ENCODE measurements around the gene C15orf39.

C15orf39 gene

DNA sequence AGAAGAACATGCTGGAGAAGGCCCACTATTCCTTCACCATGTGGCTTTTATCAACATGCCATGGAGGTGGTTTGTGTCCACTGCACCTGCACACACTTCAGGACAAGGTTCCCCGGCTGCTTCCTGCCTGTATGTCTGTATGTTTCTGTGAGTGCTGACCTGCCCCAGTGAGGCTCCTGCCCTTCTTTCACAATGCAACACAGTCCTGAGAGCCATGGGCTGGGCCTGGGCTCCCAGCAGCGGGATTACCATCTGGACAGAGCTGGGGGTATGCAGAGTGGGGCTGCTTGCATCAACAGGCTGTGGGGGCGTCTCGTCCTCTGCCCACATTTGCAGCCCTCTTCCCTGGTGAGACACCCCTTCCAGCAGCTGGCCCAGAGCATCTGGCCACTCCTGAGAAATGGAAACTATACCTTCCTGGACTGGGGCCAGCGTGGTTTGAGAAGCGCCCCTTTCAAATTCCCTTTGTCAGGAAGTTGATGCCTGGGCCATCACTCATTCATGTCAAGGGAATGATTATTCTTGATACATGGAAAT is 29.3 kb upstream of the C15orf39 start:
- no peak for DNase-seq

DNA sequence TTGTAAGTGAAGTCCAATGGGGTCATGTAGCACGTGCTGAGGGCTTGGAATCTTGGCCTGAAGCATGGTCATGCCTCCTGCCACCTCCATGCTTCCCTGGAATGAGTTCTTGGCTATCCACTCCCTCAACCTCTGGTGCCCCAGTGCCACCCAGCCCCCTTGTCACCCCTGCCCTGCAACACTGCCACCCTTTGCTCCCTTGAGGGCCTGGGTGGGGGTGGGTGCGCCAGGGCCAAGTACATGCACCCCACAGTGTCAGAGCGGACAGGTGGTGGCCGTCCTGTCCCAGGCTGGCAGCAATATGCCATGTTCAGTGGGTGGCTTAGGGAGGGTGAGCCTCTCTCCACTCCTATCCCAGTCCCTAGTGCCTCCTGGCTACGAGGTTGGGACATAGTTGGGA is 27.6 kb upstream of the C15orf39 start:
- no peak for DNase-seq

DNA sequence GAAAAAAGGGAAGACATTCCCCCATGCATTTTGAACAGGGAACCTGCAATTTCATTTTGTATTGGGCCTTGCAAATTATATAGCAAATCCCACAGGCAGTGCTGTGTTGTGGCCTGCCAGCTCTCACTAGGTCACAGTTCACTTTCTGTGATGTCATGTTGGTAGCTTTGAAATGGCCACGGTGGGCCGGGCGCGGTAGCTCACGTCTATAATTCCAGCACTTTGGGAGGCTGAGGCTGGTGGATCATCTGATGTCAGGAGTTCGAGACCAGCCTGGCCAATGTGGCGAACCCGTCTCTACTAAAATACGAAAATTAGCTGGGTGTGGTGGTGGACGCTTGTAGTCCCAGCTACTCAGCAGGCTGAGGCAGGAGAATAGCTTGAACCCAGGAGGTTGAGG is 27.0 kb upstream of the C15orf39 start:
- no peak for DNase-seq

DNA sequence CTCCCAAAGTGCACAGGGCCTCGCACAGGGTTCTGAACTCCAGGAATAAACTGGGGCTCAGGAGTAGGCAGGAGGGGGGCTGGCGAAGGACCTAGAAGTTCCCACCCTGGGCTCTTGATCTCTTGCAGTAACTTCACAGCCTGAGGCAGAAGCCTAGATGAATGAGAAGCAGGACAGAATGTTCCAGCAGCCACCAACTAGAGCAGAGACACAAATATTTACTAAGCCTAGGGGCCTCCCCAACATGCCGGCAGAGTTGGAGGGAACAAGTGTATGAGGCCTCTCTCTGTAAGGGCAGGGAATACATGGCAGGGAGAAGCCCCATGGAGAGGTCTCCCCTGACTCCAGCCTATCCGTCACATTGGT is 25.3 kb upstream of the C15orf39 start:
- DNase-seq = no peak

DNA sequence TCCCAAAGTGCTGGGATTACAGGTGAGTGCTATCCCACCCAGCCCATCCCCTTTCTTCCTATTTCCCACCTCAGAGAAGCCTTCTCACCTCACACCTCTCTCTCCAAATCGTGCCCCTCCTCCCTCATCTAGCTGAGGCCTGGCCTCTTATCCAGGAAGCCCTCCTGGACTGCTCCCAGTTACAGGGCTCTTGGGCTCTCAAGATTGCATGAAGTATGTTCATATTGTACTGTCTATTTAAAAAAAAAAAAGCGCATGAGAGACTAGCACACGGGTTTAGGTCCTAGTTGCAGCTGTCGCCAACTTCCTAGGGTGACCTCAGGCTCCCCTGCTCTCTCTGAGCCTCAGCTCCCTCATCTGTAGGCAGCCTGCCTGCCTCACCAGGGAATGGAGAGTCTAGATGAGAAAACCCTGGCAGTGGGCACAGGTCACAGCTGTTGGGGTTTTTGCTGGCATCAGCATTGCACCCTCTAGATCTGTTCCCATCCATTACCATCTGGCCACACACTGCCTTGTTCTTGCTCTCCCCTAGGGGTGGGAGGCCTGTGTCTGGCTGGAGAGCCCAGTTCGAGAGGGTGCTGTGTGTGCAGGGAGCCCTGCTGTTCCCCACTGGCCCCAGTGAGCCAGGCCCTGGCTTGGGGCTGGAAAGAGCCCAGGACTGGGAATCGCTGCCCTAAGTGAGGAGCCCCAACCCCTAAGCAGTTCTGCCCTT is 24.2 kb upstream of the C15orf39 start:
- DNase-seq = no peak

DNA sequence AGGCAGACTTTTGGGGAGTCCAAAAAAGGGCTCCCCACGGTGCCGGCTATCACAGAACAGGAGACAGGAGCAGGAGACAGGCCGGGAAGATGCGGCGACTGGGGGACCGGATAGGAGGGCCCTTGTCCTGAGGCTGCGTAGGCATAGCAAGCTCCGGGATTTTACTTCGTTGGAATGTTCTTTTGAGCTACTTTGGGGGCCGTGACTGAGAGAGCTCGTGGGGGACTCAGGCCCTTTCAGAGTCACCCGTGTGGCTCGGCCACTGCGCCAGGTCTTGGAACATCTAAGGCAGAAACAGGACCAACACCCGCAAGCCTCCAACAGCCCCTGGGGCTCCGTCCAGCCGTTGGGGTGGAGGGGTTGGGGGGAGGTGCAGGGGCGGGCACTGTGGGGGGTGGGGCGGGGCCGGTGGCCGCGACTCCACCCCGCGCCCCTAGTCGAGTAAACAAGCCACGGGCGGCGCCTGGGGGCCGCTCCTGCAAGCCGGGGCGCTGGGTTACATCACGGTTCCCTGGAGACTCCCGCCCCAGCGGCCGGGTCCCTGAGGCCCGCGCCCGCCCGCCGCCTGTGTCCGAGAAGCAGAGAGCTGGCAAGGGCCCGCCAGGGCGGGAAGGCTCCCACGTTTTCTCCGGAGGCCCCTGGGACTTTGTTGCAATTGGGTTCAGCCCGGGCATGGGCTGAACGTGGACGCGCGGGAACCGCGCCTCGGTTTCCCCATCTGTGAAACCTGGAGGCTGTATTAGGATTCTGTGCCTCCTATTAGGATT is 23.3 kb upstream of the C15orf39 start:
- no peak for DNase-seq

DNA sequence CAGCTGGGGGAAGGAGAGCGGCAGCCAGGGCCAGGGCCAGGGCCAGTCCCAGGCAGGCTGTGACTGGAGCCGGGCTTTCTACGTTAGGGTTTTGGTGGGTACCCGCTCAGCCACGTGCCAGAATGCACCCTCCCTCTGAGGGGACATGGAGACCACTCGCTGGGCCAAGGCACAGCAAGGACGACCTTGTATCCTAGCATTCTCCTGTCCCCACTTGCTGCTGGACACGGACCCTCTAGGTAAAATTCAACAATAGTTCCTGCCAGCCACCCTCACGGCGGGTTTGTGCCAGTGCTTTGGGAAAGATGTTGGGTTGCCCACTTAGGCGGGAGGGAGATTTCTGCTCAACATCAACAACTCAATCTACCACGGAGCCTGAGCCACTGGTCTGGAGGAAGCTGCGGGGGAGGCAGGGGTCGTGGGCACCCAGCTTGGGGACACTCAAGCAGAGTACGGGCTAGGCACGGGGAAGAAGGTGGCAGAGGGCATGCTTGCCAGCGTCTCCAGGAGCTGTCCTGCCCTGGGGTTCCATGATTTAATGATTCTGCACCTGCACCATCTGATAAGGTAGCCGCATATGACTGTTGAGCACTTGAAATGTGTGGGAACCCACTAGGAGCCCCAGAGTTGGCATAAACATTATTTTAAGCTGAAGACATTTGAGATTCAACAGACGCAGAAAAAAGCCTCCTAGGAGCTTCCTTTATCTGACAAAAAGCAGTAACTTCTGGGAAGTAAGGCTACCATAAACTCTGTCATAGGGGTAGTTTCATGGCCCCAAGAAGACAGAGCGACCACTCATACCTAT is 22.5 kb upstream of the C15orf39 start:
- DNase-seq = no peak

DNA sequence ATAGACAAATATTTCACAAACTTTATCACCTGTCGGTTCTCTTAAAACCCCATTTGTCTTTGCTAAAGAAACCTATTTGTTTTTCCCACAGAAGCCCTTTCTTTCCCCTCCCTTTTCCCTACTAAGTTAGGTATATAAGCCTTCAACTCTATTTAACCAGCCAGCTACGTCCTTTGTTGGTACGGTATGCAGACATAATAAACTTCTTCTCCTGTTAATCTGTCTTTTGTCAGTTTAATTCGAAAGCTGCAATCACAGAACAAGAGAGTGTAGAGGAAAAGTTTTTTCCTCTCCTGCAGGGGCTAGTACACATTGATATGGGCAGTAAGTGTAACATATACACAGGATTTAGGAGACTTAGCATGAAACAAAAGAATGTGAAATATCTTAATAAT is 21.9 kb upstream of the C15orf39 start:
- DNase-seq = no peak

DNA sequence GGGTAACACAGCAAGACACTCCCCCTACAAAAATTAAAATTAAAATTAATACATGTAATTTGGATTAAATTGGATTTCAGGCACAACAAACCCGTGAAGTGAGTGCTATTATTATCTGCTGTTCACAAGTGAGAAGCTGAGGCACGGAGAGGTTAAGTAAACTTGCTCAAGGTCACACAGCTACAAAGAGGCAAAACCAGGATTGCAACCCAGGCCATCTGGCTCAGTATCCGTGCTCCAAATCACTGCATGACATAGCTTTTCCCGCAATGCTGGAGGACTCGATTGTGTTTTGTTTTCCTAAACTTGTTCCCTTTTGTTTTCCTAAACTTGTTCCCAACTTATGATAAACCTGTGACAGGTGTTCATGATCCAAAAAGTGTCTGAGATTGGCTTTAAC is 19.9 kb upstream of the C15orf39 start:
- DNase-seq = no peak

DNA sequence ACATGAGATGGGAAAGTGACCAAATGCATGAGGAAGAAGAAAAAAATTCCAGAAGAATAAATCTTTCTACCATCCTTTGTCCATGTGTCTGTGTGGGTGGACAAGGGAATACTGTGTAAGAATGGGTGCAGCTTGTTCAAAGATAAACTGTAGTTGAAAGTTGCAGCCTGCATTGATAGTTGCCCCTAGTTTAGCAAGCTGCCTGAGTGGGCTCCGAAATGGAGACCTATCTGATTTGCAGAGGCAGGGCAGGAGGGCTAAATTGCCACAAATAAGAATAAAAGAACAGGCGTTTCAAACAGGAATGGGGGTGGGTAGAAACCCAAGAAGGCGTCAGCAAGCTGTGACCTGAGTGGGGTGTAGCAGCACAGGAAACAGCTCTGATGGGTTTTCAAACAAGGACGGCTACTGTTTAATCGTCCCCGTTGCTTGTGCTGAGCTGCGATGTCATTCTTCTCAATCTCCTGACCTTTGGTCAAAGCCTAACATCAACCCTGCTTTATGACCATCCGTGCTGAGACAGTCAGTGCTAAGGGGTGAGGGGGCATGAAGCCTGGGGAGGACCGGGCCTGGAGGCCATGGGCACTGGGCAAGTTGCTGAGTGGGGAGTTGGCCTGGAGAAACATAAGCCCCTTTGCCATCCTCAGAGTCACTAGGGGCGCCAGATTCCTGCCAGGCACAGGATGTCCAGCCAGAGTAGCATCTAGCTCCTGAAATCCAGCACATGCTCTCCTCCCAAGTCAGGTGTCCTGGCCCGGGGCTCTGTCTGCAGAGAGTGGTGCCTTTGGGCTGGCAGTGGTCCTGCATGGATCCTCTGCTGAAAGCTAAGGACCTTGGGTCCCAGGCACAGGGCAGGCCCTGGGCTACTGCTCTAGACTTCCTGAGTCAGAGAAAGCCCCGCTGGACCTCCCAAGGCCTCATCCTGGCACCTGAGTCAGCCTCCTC is 19.2 kb upstream of the C15orf39 start:
- DNase-seq = no peak

DNA sequence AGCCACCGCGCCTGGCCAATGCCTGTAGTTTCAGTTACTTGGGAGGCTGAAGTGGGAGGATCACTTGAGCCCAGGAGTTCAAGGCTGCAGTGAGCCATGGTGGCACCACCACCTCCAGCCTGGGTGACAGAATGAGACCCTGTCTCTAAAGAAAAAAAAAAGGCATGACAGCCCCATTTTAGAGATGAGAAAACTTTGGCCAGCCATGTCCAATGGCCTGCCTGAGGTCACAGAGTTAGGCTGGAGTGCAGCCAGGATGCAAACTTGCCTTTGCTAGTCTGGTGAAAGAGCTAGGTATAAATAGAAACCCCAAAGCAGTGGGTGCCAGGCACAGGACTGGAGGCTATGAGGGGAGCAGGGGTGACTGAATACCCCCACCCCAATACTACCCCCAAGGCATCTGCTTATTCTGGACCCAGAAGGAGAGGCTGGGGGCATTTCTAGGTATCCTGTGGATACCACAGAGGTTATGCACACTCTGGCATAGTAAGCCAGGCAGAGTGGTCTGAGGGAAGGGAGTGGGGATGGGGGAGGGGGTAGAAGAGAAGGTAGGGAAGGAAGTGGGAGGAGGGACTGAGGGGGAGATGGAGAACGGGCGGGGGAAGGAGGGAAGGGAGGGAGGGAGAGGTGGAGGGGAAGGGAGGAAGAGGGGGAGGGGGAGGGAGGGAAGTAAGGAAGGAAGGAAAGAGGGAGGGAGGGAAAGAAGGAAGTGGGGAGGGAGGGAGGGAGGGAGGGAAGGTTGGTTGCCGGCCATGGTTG is 16.2 kb upstream of the C15orf39 start:
- no peak for DNase-seq

DNA sequence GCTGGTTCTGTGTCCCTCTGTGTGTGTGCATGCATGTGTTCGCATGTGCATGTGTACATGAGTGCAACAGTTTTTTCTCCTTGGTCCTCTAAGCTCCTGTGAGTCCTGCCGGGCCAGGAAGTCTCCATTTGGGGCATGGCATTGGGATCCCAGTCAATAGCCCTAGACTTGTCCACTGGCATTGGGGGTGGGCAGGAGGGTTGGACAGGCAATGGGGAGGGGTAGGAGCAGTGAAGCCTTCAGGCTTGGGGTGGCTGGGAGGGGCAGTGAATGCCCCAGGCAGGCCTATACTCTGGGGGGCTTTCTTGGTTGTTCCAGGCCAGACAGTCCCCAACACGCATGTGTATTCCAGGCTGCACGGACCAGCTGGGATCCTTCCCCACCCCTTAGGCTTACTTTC is 15.6 kb upstream of the C15orf39 start:
- no peak for DNase-seq

DNA sequence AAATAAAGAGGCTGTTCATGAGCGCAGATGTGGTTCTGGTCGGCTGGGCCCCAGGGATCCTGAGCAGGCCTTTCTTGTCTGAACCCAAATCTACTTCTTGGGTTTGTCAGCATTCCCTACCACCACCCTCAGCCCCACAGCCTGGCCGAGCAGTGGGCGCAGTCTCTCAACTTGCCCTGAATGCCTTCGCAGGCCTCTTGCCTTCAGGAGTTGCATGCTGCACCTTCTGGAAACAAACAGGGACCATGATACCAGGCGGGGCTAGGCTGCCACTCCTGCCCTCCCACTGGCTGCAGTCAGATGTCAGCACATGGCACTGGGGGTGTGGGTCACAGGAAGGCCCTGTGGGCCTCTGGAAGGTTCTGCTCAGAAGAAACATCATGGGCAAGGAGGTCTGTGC is 13.2 kb upstream of the C15orf39 start:
- DNase-seq = no peak

DNA sequence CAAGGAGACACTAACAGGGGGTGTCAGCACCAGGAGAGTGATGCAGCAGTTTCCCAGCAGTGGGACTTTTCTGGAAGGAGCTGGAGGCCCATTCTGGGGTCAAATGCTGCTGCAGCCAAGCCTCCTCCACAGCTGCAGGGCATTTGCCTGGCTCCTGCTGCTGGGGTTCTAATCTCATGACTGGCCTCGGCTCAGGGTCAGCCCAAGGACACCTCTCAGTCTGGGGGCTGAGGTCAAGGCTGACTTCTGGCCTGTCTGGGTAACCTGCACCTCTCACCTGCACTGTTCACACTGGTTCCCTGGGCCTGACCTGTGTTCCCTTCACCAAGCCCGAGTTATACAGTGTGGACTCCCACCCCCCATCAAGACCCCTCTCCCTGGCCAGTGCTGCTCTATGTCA is 10.4 kb upstream of the C15orf39 start:
- no peak for DNase-seq

DNA sequence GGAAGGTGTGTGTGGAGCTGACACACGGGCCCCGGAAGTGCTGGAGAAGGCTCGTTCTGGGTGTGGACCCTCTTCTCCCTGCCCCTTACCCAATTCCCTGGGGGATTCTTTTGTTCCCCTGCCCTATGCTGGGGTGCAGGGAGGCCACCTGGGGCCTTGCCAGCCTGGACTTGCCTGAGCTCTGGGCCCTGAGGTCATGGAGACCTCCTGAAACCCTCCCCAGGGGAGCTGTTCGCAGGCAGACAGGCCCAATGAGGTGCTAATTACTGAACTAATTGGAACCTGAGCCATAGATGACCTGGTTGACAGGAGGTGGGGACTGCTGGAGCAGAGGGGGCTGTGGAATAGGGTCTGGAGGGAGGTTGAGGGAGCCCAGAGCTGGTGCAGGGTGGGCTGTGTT is 9.4 kb upstream of the C15orf39 start:
- DNase-seq = no peak

DNA sequence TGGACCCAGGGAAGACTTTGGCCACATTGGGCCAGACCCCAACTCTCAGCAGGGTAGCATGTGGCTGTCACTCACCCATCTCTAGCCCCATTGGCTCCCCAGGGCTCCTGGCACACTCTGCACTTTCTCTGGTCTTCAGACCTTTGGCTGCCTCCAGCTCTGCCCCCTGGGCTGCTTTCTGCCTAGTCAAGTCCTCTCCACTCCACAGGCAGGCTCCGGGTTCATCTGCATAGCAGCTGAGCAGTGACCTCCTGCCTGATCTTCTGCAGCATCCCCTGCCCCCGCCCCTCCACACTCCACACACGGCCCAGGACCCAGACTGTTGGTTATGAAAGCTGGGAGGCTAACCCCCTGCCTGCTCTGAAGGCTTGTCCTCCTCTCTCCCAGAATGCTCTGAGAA is 8.4 kb upstream of the C15orf39 start:
- DNase-seq = no peak

DNA sequence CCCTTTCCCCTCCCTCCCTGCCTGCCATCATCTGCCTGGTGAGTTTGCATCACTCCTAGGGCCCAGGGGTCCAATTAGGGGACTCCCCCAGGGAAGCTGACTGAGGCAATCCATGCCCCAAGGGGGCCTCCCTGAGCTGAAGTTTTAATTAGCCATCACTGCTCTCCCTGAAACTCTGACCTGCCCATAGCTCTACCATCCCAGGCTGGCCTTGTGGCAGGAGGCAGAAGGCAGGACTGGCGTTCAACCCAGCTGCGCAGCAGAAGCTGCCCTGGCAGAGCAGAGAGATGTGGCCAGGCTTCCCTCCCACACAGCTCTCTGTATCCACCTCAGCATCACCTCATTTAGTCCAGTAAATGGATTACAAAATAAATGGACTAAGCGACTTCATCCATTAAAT is 7.7 kb upstream of the C15orf39 start:
- DNase-seq = no peak

DNA sequence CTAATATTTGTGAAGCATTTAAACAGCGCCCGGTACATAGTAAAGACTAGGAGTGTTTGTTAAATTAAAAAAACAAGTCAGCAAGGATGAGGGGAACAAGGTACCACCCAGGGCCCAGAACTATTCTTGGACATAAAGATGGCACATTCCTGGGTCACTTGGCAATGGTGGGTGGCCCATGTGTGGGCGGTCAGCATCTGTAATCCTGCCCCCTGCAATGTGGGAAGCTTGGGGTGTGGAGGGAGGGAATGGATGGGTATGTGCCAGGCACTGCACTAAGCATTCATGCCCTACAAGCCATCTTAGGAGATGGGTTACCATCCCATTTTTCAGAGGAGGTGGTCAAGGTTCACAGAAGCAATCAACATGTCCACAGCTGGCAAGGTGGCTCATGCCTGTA is 7.3 kb upstream of the C15orf39 start:
- no peak for DNase-seq

DNA sequence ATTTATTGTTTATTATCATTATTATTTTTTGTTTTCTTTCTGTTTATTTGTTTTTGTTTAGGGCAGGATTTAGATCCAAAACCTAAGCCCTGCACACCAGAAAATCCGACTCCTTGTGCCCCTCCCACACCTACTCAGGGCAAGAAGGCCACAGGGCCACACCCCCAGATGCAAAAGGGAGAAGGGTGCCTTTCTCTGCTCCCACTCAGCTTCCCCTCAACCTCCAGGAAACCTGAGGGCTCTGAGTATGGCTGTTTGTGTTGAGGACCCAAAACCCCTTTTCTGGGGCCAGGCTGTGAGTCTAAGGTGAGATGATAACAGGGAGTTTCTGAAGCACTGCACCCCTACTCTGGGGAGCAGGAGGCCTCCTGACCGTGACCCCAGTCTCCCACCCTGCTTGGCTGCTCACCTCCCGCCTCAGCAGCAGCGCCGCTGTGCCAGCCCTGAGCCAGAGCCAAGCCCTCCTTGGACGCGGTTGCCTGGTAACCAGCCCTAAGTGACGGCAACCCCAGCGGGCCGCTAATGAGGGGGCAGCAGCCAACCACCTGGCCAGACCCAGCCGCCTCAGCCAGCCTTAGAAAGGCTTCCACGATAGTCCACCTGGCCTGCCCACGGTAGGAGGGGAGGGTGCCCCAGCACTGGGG is 6.4 kb upstream of the C15orf39 start:
- no peak for DNase-seq

DNA sequence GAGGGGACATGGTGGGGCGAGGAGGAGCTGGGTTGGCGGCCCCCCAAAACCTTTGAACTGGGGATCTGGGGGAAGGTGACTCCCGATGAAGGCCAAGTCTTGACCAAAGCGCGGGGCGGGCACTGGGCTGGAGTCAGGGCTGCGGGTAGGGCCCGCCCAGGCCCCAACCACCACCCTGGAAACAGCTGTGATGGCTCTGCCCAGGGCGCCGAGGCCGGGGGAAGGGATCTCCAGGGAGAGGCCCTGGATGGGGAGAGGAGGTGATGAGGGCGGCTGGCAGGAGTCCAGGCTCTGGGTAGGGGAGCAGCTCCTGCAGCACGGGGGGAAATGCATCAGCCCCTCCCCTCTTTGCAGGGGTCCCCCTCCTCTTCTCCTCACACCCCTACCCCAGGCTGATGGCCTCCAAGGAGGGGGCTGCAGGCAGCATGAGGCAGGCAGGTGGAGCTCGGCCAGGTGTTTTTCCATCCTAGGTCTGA is 5.9 kb upstream of the C15orf39 start:
- no peak for DNase-seq

All from fibroblast of skin of abdomen (primary cell).